ENCODE measurements around the gene SSNA1.

- TF ChIP-seq EP300 (IDR thresholded peaks at IDR 0.05; ENCODE audit: borderline replicate concordance) (no peak), CEBPB (IDR thresholded peaks at IDR 0.05) (no peak)
Measured at GRCh38 chr9:137192448-137192780, 3.9 kb downstream of the SSNA1 start.

Data from Ishikawa (cell line).